SK-N-SH treated with all-trans-retinoic acid at 6 μM for 48 hours (cell line): ENCODE measurements around the gene ITPA.

ENCODE experiments used
- ATAC-seq: fragments of 200-7000 bp; cut with Tn5 transposase; 3 replicates; pipeline ENCODE4 v1.9.1; 2020; ENCODE audit warnings: mild to moderate bottlenecking, moderate library complexity
- ARNTL ChIP-seq: fragments of 450-650 bp; formaldehyde crosslinking; IDR thresholded peaks from 2 replicates; pipeline ENCODE4 v1.5.0; 2020; ENCODE audit warnings: low read depth, mild to moderate bottlenecking, moderate library complexity, borderline replicate concordance
- BACH2 ChIP-seq: fragments of 250-450 bp; sonication (Bioruptor Pico); IDR thresholded peaks from 2 replicates; pipeline ENCODE4 v1.9.0; 2021; ENCODE audit warnings: mild to moderate bottlenecking, borderline replicate concordance
- CREB5 ChIP-seq: fragments of 250-450 bp; sonication (Bioruptor Pico); IDR thresholded peaks from 2 replicates; pipeline ENCODE4 v1.5.1; 2020; ENCODE audit warnings: low read depth, mild to moderate bottlenecking, moderate library complexity
- CSDC2 ChIP-seq: fragments of 250-450 bp; sonication (Bioruptor Pico); IDR thresholded peaks from 2 replicates; pipeline ENCODE4 v1.5.0; 2020; ENCODE audit warnings: mild to moderate bottlenecking, moderate library complexity
- CSRNP3 ChIP-seq: fragments of 250-450 bp; sonication (Bioruptor Pico); IDR thresholded peaks from 2 replicates; pipeline ENCODE4 v1.5.1; 2021; ENCODE audit warnings: mild to moderate bottlenecking, moderate library complexity
- ESRRG ChIP-seq: fragments of 250-450 bp; sonication (Bioruptor Pico); IDR thresholded peaks from 2 replicates; pipeline ENCODE4 v1.6.1; 2021; ENCODE audit warnings: mild to moderate bottlenecking
- GLIS3 ChIP-seq: fragments of 250-450 bp; sonication (Bioruptor Pico); IDR thresholded peaks from 2 replicates; pipeline ENCODE4 v1.5.0; 2020; ENCODE audit warnings: mild to moderate bottlenecking, moderate library complexity
- ISL1 ChIP-seq: fragments of 250-450 bp; sonication (Bioruptor Pico); IDR thresholded peaks from 2 replicates; pipeline ENCODE4 v2.1.2; 2022; ENCODE audit warnings: mild to moderate bottlenecking, moderate library complexity
- OSR1 ChIP-seq: fragments of 250-450 bp; sonication (Bioruptor Pico); IDR thresholded peaks from 2 replicates; pipeline ENCODE4 v1.8.0; 2022; ENCODE audit warnings: moderate library complexity, mild to moderate bottlenecking, inconsistent platforms
- PATZ1 ChIP-seq: fragments of 250-450 bp; sonication (Bioruptor Pico); IDR thresholded peaks from 2 replicates; pipeline ENCODE4 v1.8.0; 2020; ENCODE audit warnings: mild to moderate bottlenecking, moderate library complexity, borderline replicate concordance
- POU6F1 ChIP-seq: fragments of 250-450 bp; sonication (Bioruptor Pico); IDR thresholded peaks from 2 replicates; pipeline ENCODE4 v1.8.0; 2021; ENCODE audit warnings: low read depth, mild to moderate bottlenecking, moderate library complexity, borderline replicate concordance
- PPARA ChIP-seq: fragments of 250-450 bp; sonication (Bioruptor Pico); IDR thresholded peaks from 2 replicates; pipeline ENCODE4 v1.5.0; 2020; ENCODE audit warnings: mild to moderate bottlenecking, borderline replicate concordance
- RARB ChIP-seq: fragments of 250-450 bp; sonication (Bioruptor Pico); IDR thresholded peaks from 2 replicates; pipeline ENCODE4 v1.8.0; 2021; ENCODE audit warnings: mild to moderate bottlenecking, moderate library complexity
- SNAI2 ChIP-seq: fragments of 250-450 bp; sonication (Bioruptor Pico); IDR thresholded peaks from 2 replicates; pipeline ENCODE4 v1.5.0; 2020; ENCODE audit warnings: mild to moderate bottlenecking, moderate library complexity
- TCF4 ChIP-seq: fragments of 250-450 bp; sonication (Bioruptor Pico); IDR thresholded peaks from 2 replicates; pipeline ENCODE4 v1.8.0; 2021; ENCODE audit warnings: mild to moderate bottlenecking, moderate library complexity, borderline replicate concordance
- TOX ChIP-seq: fragments of 250-450 bp; sonication (Bioruptor Pico); IDR thresholded peaks from 2 replicates; pipeline ENCODE4 v1.8.0; 2021; ENCODE audit warnings: mild to moderate bottlenecking, moderate library complexity, borderline replicate concordance
- TSHZ2 ChIP-seq: fragments of 250-450 bp; sonication (Bioruptor Pico); IDR thresholded peaks from 2 replicates; pipeline ENCODE4 v1.5.0; 2020; ENCODE audit warnings: mild to moderate bottlenecking, moderate library complexity
- ZC3H10 ChIP-seq: fragments of 250-450 bp; sonication (Bioruptor Pico); IDR thresholded peaks from 2 replicates; pipeline ENCODE4 v1.5.1; 2021; ENCODE audit warnings: mild to moderate bottlenecking, moderate library complexity
- ZFP3 ChIP-seq: fragments of 250-450 bp; sonication (Bioruptor Pico); IDR thresholded peaks from 2 replicates; pipeline ENCODE4 v1.5.0; 2020; ENCODE audit warnings: mild to moderate bottlenecking, moderate library complexity
- ZFP30 ChIP-seq: fragments of 450-650 bp; formaldehyde crosslinking; IDR thresholded peaks from 2 replicates; pipeline ENCODE4 v1.5.0; 2022; ENCODE audit warnings: mild to moderate bottlenecking, moderate library complexity
- ZNF565 ChIP-seq: fragments of 450-650 bp; formaldehyde crosslinking; conservative IDR thresholded peaks from 2 replicates; pipeline ENCODE4 v1.5.0; 2020; ENCODE audit warnings: low read depth, mild to moderate bottlenecking, moderate library complexity
- ZNF70 ChIP-seq: fragments of 450-650 bp; formaldehyde crosslinking; IDR thresholded peaks from 2 replicates; pipeline ENCODE4 v1.5.0; 2020; ENCODE audit warnings: mild to moderate bottlenecking, moderate library complexity
- ZNF8 ChIP-seq: fragments of 450-650 bp; formaldehyde crosslinking; IDR thresholded peaks from 2 replicates; pipeline ENCODE4 v1.5.0; 2020; ENCODE audit warnings: mild to moderate bottlenecking, moderate library complexity

Gene ITPA

GRCh38 chr20:3247638-3248037, 38.3 kb downstream of the ITPA start:
- TF ChIP-seq ZNF565 (CRISPR knock-in tag) (no peak), TCF4 (no peak), ZFP30 (CRISPR knock-in tag) (no peak), CSRNP3 (CRISPR knock-in tag) (no peak), GLIS3 (no peak), BACH2 (CRISPR knock-in tag) (no peak), ESRRG (CRISPR knock-in tag) (no peak), OSR1 (CRISPR knock-in tag) (no peak), ZC3H10 (CRISPR knock-in tag) (no peak), SNAI2 (CRISPR knock-in tag) (no peak), PATZ1 (CRISPR knock-in tag) (no peak), ZNF70 (CRISPR knock-in tag) (no peak), TOX (no peak), PPARA (CRISPR knock-in tag) (no peak), RARB (CRISPR knock-in tag) (no peak), CSDC2 (CRISPR knock-in tag) (no peak), ZNF8 (CRISPR knock-in tag) (no peak), ARNTL (CRISPR knock-in tag) (no peak), CREB5 (CRISPR knock-in tag) (no peak), ZFP3 (CRISPR knock-in tag) (no peak)
- ATAC-seq: no peak

GRCh38 chr20:3248167-3248992, 39.1 kb downstream of the ITPA start:
- TF ChIP-seq ZNF8 (CRISPR knock-in tag) (no peak), ARNTL (CRISPR knock-in tag) (no peak), PPARA (CRISPR knock-in tag) (no peak), CSDC2 (CRISPR knock-in tag) (no peak), POU6F1 (CRISPR knock-in tag) (no peak), ISL1 (CRISPR knock-in tag) (no peak), ZNF70 (CRISPR knock-in tag) (no peak), GLIS3 (no peak)
- no peak for ATAC-seq

- ATAC-seq: no peak
- TF ChIP-seq BACH2 (CRISPR knock-in tag): no peak
- no peak for TF ChIP-seq ZFP30 (CRISPR knock-in tag)
- no peak for TF ChIP-seq ESRRG (CRISPR knock-in tag)
- no peak for TF ChIP-seq ZNF565 (CRISPR knock-in tag)
- no peak for TF ChIP-seq TSHZ2 (CRISPR knock-in tag)
- TF ChIP-seq OSR1 (CRISPR knock-in tag): no peak
- no peak for TF ChIP-seq POU6F1 (CRISPR knock-in tag)
- TF ChIP-seq ARNTL (CRISPR knock-in tag): no peak
- no peak for TF ChIP-seq TCF4
- TF ChIP-seq PATZ1 (CRISPR knock-in tag): no peak
These were observed 39.7 kb downstream of the ITPA start for GRCh38 chr20:3248993-3249347.
